Cardiac muscle cell (in vitro differentiated cells and primary cell): ENCODE data around the gene MARCOL. TPM values are rescaled to one million over a fixed set of nuclear protein-coding genes. Genes with fewer than 3 reads are reported as not detected.

Experiments used
- DNase-seq, 2 donors: peaks; one replicate each; pipeline versions ENCODE4 v3.0.0 to v3.0.0-alpha.2; 2010 to 2017; ENCODE audit warnings: low read depth in 1 of 2, low spot score in 1 of 2
- H3K27ac ChIP-seq: fragments of 200-600 bp; sonication (generic); 2 replicates; pipeline ENCODE4 v1.5.1; 2016
- H3K27me3 ChIP-seq: fragments of 200-600 bp; sonication (generic); 2 replicates; pipeline ENCODE4 v1.6.0; 2016; ENCODE audit warnings: control low read depth
- H3K36me3 ChIP-seq: fragments of 200-600 bp; sonication (generic); 2 replicates; pipeline ENCODE4 v1.5.1; 2016; ENCODE audit warnings: control low read depth
- H3K4me1 ChIP-seq: fragments of 200-600 bp; sonication (generic); 2 replicates; pipeline ENCODE4 v1.8.1; 2017; ENCODE audit warnings: low read depth, mild to moderate bottlenecking, mixed run types
- H3K4me3 ChIP-seq: fragments of 200-600 bp; sonication (generic); 2 replicates; pipeline ENCODE4 v1.5.1; 2016; ENCODE audit warnings: mild to moderate bottlenecking
- H3K9me3 ChIP-seq: fragments of 200-600 bp; sonication (generic); 2 replicates; pipeline ENCODE4 v1.5.1; 2017; ENCODE audit warnings: low read depth, mild to moderate bottlenecking, control low read depth
- CTCF ChIP-seq: IDR thresholded peaks from 2 replicates; pipeline ENCODE4 v1.5.1; 2012; ENCODE audit warnings: low read depth, mild to moderate bottlenecking, low read length
- polyA plus RNA-seq: library from polyadenylated mRNA; unstranded; fragments of >200 nt; fragmentation: Nextera tagmentation; extraction: Ambion mirVana; gene quantifications from 2 replicates; pipeline ENCODE4 v1.2.1, GENCODE V29; 2016
- total RNA-seq: library from RNA; depleted of rRNA; stranded (reverse); fragments of >200 nt; gene quantifications from 2 replicates; pipeline ENCODE4 v1.2.3, GENCODE V29; 2016

MARCOL gene
- total RNA-seq (not detected in 2 replicates), polyA plus RNA-seq (0.29 TPM in 1 of 2 replicates, not detected in the other)

GRCh38 chr5:148238418-148238794 is at the start of gene MARCOL:
Gene MARCOL, plus strand, starts transcription at chr5:148238525. Its CDS starts 73 bp downstream, at chr5:148238598.
- Histone ChIP-seq H3K27ac (no peak within 1 kb of the TSS), H3K9me3 (no peaks in the 10 kb centered on the region), H3K4me1 (no peaks in the 10 kb centered on the region), H3K27me3 (peaks cover 3% of the 10 kb centered on the region), H3K36me3 (no peaks in the 10 kb centered on the region), H3K4me3 (no peak within 1 kb of the TSS)
- DNase-seq: no peak
- no peak for TF ChIP-seq CTCF

GRCh38 chr5:148191010-148191409 is 47.3 kb upstream of the MARCOL start:
- Histone ChIP-seq H3K36me3 (no peaks in the 10 kb centered on the region), H3K4me3 (no peak overlapping the region), H3K27me3 (no peaks in the 10 kb centered on the region), H3K9me3 (no peaks in the 10 kb centered on the region), H3K27ac (no peak overlapping the region), H3K4me1 (no peaks in the 10 kb centered on the region)
- DNase-seq: no peak
- TF ChIP-seq CTCF: no peak

- H3K4me3 ChIP-seq: no peak overlapping the region
- DNase-seq: no peak
- no peak overlapping the region for H3K27ac ChIP-seq
- H3K9me3 ChIP-seq: no peaks in the 10 kb centered on the region
- no peaks in the 10 kb centered on the region for H3K36me3 ChIP-seq
- no peak for TF ChIP-seq CTCF
- H3K4me1 ChIP-seq: no peaks in the 10 kb centered on the region
- no peaks in the 10 kb centered on the region for H3K27me3 ChIP-seq
Observed at GRCh38 chr5:148193202-148193601, 45.1 kb upstream of the MARCOL start.

- Histone ChIP-seq H3K27ac (no peak overlapping the region), H3K4me3 (no peak overlapping the region), H3K4me1 (no peaks in the 10 kb centered on the region), H3K27me3 (no peaks in the 10 kb centered on the region), H3K36me3 (no peaks in the 10 kb centered on the region), H3K9me3 (no peaks in the 10 kb centered on the region)
- DNase-seq: no peak
- TF ChIP-seq CTCF: no peak
Observed at GRCh38 chr5:148201151-148201550, 37.2 kb upstream of the MARCOL start.

- no peak for TF ChIP-seq CTCF
- no peak for DNase-seq
- Histone ChIP-seq H3K27ac (no peak within 1 kb of the TSS), H3K27me3 (no peaks in the 10 kb centered on the region), H3K4me1 (no peaks in the 10 kb centered on the region), H3K9me3 (no peaks in the 10 kb centered on the region), H3K36me3 (no peaks in the 10 kb centered on the region), H3K4me3 (no peak within 1 kb of the TSS)
Observed at GRCh38 chr5:148202531-148203203, 35.7 kb upstream of the MARCOL start, which contains the start of gene SPINK6. Gene SPINK6, plus strand, starts transcription at chr5:148203042. Its CDS starts 55 bp downstream, at chr5:148203097.
